HEK293 (cell line): Measurements from ENCODE around the gene GRID2.

Experiments
- CTCF ChIP-seq: fragments of 450-650 bp; formaldehyde crosslinking; IDR thresholded peaks from 2 replicates; pipeline ENCODE4 v1.5.1; 2016; ENCODE audit warnings: missing biosample characterization, missing genetic modification characterization
- REST ChIP-seq: fragments of 450-650 bp; formaldehyde crosslinking; IDR thresholded peaks from 2 replicates; pipeline ENCODE4 v1.5.1; 2016; ENCODE audit warnings: missing biosample characterization, missing genetic modification characterization
- YY1 ChIP-seq: fragments of 450-650 bp; formaldehyde crosslinking; IDR thresholded peaks from 2 replicates; pipeline ENCODE4 v1.5.1; 2018; ENCODE audit warnings: missing biosample characterization, missing genetic modification characterization
- ZBTB26 ChIP-seq: fragments of 450-650 bp; formaldehyde crosslinking; optimal IDR thresholded peaks from 2 replicates; pipeline ENCODE3; 2016; ENCODE audit warnings: missing biosample characterization, mild to moderate bottlenecking, missing genetic modification characterization
- ZFP41 ChIP-seq: fragments of 450-650 bp; formaldehyde crosslinking; IDR thresholded peaks from 2 replicates; pipeline ENCODE4 v1.5.1; 2016; ENCODE audit warnings: missing biosample characterization, missing genetic modification characterization, borderline replicate concordance
- ZNF521 ChIP-seq: fragments of 450-650 bp; formaldehyde crosslinking; IDR thresholded peaks from 2 replicates; pipeline ENCODE4 v1.5.1; 2017; ENCODE audit warnings: missing biosample characterization, mild to moderate bottlenecking, missing genetic modification characterization
- ZNF530 ChIP-seq: fragments of 450-650 bp; formaldehyde crosslinking; IDR thresholded peaks from 2 replicates; pipeline ENCODE4 v1.5.1; 2016; ENCODE audit warnings: low read depth, missing biosample characterization, missing genetic modification characterization
- ZNF549 ChIP-seq: fragments of 450-650 bp; IDR thresholded peaks from 2 replicates; pipeline ENCODE4 v1.5.1; 2018; ENCODE audit warnings: missing biosample characterization, missing genetic modification characterization, mild to moderate bottlenecking, inconsistent platforms, moderate library complexity
- ZNF692 ChIP-seq: fragments of 450-650 bp; formaldehyde crosslinking; IDR thresholded peaks from 2 replicates; pipeline ENCODE4 v1.5.1; 2016; ENCODE audit warnings: missing biosample characterization, missing genetic modification characterization
- ZSCAN23 ChIP-seq: fragments of 450-650 bp; formaldehyde crosslinking; IDR thresholded peaks from 2 replicates; pipeline ENCODE4 v1.5.1; 2016; ENCODE audit warnings: missing biosample characterization, missing genetic modification characterization

- TF ChIP-seq ZFP41 (tag by site-specific recombination) = no peak
- no peak for TF ChIP-seq ZBTB26
- no peak for TF ChIP-seq REST (tag by site-specific recombination)
- TF ChIP-seq ZNF692 = no peak
- TF ChIP-seq ZSCAN23 = no peak
- TF ChIP-seq ZNF521 (tag by site-specific recombination) = no peak
- no peak for TF ChIP-seq CTCF (tag by site-specific recombination)
- TF ChIP-seq ZNF530 (tag by site-specific recombination) = no peak
- no peak for TF ChIP-seq ZNF549
- no peak for TF ChIP-seq YY1 (tag by site-specific recombination)
These were observed 870.8 kb downstream of the GRID2 start for GRCh38 chr4:93174598-93174997.
